GM18520 (cell line): ENCODE results near the gene SNF8.
A peak's percentile ranks its signal among the peaks of the same experiment; 100 is the strongest.

ENCODE experiments used
- ATAC-seq: cut with Tn5 transposase; IDR thresholded peaks from one replicate; pipeline ENCODE4 v1.9.1; 2021; ENCODE audit not compliant: unreplicated experiment

Gene SNF8

DNA sequence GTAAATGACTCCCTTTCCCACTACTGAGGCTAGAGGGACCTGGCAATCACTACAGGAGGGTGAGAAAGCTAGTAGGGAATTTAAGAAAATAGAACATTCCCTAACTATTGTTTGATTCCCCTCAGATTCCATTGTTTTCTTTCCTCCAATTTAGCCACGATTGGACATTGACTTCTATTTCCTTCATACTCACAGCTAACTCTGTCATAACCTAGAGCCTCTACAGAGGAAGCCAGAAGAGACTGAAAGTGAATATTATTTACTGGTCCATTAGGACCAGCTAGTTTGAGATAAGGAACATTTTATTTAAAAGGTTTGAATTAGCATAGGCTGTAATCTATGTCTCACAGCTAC is 14.9 kb downstream of the SNF8 start:
- ATAC-seq = no peak

DNA sequence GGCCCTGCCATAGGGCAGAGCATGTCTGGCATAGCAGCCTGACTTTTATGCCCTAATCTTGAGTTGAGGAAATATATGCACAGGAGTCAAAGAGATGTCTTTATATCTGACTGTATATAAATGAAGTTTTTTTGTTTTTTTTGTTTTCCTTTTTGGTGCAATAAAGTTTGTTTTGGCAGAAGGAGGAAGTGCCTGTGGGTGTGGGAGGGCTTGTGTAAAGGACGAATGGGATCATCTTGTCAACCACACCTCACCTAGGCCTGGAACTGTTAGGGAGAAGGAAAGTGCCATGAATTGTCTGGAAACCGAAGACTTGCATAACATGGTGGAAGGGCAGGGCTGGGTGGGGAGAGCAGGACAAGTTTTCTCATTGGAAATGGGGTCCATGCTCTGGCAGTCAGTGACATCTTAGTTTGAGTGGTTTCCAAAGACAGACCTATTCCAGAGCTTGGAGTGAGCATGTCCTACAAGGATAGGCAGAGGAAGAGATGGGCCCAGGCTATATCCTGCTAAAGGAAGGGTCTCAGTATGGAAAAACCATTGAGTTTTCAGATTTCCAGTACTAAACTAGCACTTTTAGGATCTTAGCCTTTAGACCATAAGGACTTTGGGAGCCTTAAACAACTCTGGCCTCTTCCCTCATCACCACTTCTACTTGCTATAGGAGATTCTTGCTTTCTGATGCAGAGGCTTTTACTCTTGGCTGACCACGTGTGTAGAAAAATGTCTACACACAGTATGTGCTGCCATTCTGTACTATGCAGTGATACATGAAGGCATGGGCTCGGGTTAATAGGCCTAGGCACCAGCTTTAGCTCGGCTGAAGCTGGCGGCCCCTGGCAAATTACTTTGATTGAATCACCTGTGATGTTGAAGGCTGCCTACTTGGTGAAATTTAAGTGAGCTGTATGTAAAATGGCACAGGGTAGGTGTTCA is 15.5 kb downstream of the SNF8 start:
- ATAC-seq = no peak

DNA sequence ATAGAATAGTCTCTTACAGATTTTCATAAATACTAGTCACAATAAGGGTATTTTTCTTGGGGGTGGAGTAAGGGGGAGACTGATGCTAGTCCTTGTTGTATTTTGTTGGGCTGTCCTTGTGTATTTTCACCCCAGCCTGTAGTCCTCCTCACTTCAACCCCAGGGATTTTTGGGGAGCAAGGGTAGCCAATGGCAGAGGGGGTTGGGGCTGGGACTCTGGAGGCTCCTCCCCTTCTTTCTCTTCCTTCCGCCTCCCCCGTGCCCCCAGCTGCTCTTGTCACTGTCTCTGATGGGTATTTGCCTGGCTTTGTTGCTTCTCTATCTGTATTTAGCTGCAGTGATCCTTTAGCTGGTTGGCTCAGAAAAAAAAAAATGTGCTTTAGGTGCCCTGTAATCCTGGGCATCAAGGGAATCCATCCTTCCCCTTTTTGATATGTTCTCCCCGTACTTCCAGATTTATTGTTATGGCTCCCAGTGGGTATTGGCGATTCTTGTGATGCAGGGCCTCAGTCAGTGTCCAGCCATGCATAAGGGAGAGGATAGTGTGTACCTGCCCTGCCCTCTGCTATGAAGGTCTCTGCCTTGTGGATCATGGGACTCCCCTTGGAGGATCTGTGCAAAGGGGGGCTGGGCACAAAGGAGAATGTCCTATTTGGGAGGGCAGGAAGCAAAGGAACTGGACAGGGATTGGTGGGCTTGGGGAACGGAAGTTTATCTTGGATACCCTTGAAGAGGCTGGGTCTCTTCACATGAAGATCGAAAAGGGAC is 16.5 kb downstream of the SNF8 start:
- ATAC-seq = no peak

DNA sequence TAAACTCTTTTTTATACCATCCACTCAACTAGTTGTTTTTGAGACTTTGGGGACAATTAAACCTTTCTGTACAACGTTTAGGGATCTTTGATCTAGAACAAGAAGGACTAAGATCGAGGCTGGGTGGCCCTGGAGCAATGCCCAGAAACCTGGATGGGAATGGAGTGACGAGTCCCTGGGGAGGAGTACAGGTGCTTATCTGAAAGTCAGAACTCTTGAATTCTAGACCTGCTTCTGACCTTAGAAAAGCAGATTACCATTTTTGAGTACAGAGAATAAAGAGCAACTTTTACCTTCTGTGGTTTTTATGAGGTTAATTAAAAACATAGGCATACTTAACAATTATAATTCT is 18.7 kb downstream of the SNF8 start:
- no peak for ATAC-seq

DNA sequence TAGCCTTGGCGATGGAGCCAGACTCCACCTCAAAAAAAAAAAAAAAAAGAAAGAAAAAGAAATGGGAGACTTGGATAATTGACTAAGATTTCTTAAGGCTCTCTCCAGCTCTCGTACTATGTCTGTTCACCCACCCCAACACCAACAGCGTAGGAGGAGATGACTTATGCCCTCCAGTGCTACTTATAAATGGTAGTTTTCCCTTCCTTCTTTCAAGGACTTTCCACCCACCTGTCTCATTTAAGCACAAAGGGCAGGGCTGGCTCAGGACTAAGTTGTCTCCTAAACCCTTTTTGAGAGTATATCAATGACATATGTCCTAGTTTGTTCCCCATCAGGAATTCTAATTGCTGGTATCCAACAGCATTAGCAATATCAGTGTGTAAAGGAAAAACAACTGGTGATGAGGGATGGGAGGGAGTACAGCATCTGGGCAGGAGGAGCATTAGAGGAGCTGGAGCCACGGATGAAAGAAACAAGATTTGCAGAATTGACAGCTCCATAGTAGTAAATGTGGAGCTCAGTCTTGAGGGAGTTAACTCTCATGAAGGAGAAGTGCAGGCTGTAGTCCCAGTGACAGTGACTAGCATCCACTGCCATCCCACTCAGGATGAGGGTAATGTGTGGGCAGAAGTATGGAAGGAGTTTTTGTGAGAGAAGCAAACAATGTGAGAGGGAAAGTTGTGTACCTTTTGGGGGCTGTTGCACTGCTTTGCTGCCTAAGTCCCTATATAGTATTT is 19.2 kb downstream of the SNF8 start:
- no peak for ATAC-seq

DNA sequence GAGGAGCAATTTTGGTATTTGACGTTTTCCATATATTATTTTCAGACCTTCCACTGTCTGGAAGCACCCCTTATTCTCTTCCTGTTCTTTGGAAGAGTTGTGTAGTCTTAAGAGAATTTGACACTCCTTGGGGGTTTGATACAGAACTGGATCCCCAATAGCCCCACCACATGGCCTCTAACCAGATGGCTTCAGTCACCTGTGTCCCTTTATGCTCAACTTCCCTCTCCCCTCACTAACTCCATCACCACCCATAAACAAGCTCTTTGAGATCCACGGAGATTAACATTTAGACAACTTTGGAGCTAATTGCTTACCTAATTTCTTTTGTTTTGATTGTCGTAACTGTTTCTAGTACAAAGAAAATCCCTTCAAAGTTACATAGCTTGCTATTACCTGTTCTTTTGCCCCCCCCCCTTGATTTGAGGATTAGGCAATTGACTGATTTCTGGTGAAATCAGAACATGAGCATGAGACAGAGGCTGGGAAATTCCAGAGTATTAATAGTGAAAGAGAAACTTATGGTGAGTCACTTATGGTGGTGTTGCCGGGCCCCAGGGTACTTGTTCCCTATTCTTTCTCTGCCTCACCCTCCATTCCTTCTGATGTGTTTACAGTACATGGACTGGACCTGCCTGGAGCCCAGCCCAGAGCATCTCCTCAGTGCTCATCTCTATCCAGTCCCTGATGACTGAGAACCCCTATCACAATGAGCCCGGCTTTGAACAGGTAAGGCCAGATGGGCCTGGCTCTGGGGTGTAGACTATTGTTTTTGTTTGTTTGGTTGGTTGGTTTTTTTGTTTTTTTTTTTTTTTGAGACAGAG is 29.0 kb downstream of the SNF8 start:
- ATAC-seq = peak; percentile 60

DNA sequence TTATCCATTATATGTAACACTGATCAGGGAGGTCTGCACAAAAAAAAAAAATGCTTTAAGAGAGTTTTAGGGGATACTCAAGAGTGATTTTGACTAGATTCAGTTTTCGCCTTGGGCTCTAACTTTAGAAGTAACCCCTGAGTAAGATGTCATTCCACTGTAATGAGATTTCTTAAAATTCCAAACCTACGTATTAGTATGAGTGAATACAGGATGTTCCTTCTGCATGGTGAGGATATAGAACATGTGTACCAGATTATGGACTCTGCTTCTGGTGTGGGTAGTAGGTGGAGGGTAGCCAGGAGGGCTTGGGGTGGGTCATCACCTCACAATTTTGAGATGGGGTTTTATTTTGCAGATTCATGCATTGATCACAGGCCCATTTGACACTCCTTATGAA is 32.2 kb downstream of the SNF8 start:
- no peak for ATAC-seq

DNA sequence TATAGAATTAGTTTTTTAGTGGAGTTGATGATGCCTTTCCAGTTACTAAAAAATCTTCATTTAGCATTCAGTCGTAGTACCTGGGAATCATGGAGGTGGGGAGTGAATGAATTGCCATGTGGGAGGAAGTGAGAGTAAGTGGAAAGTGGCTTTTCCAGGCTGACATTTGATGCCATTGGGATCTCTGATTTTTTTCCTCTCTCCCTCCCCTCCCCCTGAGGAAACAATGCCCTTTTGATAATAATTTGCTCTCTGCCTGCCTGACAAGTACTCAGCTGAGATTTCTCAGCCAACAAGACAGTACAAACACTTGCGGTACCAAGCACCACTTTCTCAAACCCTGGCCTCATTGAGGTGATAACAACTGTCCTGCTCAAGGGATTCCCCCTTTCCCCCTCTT is 34.3 kb downstream of the SNF8 start:
- ATAC-seq = no peak

DNA sequence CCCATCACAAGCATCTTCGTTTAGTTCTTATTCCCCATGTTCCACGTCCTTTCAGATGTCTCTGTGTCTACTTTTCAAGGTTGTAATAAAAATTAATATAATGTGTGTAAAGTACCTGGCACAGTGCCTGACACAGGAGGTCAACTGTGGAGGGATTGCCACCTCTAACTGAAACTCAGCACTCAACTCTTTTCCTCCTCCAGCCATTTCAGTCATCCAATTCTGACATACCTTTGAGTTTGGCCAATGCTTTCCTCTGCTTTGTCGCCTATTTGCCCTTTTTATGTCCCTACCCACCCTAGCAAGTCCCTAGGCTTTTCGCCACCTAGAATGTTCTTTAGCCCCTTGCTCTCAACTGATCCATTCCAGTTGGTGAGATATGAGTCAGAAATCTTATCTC is 34.9 kb downstream of the SNF8 start:
- no peak for ATAC-seq

DNA sequence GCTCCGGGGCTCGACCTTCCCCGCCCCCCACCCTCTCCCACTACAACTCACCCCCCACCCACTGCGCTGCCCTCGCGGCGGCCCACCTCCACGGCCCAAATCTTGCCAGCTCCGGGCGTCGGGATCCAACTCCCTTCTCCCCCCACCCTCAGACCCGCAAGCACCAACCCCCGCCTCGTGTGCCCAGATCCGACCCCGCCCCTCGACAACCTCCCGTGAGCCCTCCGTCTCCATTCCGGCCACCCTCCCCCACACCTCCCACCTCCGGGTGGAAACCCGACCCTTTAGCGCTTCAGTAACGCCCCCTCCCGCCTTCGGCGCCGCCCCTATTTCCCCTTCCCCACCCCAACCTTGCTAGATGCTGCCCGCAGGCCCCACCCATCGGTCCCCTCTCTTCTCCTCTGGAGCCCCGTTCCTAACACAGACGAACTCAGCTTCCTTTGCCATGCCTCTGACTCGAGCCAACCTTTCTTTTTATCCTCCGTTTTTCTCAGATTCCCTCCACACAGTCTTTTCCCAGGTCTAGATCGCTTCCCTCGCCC is 35.7 kb downstream of the SNF8 start:
- ATAC-seq = no peak

DNA sequence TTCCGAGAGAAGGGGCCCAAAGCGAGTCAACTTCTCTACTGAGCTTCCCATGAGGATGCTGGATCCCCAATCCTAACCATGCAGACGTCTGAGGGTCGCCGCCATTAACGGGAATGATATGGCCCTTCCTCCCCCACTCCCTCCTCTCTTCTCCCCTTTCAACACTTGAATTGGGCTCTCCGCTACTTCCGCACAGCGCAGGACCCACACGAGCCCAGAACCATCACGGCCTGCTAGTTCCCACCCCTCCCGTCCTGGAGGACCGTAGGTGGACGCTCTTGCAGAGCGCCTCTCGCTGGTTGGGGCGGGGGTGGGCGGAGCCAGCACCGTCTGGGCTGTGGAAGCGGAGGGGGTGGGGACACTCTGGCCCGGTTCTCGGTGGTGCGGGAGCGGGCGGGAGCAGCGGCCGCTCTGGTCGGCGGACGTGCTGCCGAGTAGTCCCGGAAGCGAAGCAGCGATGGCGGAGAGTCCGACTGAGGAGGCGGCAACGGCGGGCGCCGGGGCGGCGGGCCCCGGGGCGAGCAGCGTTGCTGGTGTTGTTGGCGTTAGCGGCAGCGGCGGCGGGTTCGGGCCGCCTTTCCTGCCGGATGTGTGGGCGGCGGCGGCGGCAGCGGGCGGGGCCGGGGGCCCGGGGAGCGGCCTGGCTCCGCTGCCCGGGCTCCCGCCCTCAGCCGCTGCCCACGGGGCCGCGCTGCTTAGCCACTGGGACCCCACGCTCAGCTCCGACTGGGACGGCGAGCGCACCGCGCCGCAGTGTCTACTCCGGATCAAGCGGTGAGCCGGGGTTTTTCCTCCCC is 36.4 kb downstream of the SNF8 start, which contains the start of gene UBE2Z:
Gene UBE2Z (plus strand): TSS at position 361 of the 797 bp plus-strand sequence. CDS start 97 bp downstream, at position 458.
- ATAC-seq = peak; percentile 74

DNA sequence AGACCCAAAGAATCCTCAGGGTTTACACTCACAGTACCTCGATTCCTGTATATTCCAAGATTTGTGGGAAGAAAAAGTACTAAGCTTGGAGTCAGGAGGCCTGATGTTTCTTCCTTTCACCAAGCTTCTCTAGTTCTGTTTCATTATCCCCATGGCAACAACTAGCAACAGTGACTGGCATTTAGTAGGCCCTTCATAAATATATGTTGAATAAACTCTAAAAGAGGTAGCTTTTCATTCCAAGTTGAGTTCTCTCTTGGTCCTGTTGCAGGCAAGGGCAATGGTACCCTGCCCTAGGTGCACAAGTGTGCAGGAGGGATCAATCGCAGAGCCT is 37.0 kb downstream of the SNF8 start:
- no peak for ATAC-seq

DNA sequence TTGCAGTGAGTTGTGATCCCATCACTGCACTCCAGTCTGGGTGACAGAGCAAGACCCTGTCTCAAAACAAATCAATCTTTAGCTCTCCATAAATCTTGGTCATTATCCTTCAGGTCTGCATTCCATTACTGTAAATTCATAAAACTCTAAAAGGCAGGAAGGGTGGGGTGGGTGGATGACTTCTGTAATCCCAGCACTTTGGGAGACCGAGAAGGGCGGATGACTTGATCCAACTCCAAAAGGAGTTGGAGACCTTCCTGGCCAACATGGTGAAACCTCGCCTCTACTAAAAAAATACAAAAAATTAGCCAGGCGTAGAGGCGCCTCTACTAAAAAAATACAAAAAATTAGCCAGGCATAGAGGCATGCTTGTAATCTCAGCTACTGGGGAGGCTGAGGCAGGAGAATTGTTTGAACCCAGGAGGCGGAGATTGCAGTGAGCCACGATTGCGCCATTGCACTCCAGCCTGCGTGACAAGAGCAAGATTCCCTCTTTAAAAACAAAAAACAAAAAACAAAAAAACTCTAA is 38.6 kb downstream of the SNF8 start:
- ATAC-seq = no peak

DNA sequence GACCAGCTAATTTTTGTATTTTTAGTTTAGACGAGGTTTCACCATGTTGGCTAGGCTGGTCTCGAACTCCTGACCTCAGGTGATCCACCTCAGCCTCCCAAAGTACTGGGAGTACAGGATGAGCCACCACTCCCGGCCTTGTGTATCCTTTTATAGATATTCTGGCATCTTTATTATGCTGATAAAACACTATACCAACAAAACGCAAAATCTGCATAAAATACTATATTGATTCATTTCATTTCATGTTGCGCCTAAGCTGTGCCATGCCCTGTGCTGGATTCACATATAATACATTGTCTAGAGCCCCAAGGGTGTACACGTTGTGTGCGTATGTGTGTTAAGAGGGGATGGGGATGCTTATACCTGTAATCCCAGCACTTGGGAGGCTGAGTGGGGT is 40.2 kb downstream of the SNF8 start:
- no peak for ATAC-seq

DNA sequence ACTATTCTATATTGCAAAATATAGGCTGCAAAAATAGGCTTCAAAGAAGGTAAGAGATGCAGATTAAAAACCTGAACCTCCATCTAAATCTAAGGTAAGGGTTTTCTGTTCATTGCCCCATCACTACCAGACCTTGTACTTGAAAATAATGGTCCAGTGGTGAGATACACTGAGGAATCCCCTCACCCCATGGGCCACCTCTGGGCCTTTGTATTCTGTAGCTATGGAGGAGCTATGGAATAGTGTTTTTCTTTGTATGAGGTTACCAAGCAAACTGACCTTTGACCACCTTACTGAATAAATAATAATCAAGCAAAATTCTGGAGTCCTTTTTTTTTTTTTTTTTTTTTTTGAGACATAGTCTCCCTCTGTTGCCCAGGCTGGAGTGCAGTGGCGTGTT is 41.2 kb downstream of the SNF8 start:
- no peak for ATAC-seq

DNA sequence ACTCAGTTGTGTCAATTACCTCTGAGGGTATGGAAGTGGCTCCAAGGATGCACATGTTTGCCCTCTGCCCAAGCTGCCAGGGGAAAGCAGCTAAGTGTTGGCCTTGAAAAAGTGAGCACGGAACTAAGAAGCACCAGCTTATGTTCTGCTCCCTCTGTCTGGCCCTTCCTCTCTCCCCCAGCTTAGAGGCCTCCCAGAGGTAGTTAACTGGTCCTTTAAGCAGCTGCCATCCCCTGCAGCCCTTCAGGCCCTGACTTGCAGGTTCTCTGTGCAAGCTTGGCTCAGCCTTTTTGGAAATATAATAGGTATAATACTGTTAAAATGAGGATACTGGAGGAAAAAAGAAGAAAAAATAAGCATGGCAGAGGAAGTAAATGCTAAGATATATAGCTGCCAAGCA is 43.4 kb downstream of the SNF8 start:
- ATAC-seq = no peak

DNA sequence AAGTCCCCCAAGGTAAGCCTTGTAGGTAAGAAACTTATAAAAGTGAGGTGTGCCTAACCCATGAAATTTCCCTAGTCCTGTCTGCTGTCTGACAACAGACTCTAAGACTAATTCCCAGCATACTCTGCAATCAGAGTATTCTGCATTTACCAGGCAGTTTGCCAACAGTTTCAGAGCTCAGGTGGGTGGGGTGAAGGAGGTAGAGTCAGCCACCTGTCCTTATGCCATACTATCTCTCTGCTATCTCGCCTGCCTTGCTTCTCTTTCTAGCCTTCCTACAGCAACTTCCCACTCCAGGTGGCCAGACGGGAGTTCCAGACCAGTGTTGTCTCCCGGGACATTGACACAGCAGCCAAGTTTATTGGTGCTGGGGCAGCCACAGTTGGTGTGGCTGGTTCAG is 49.8 kb downstream of the SNF8 start:
- no peak for ATAC-seq

DNA sequence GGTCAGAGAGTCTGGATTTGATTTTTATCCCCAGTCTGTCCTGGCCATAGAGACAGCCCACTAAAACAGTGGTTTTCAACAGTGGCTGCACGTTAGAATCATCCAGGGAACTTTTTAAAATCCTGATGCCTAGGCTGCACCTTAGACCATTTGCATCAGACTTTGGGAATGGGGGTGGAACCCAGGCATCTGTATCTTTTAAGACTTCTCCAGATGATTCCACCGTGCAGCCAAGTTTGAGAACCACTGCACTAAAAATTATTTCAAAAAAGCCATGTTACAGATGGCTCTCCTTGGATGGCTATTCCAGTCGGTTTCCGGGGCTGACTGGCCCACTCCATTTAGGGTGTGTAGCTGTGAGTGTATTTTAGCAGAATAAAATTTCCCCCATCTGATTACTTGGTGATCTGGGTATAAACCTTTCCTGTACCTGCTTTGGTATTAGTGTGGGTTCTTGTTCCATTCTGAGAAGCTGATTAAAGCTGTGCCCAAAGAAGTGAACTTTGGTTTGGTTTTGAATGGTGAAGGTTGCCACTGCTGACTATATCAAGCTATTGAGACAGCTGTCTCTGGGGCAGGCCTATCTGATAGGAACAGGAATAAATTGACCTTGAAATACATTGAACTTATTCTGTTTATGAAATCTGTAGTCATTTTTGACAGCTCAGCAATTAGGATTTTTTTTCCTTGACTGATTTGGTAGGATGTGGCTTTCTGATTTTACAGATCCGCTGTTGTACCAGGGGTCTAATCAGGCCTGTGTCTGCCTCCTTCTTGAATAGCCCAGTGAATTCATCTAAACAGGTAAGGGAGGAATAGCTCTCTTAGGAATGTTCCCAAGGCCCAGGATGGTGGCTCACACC is 50.8 kb downstream of the SNF8 start:
- no peak for ATAC-seq
